Vagina (tissue), 2 donors: ENCODE results near the gene VPS33B. TPM values are rescaled to one million over a fixed set of nuclear protein-coding genes. Genes with fewer than 3 reads are reported as not detected.
A peak's percentile ranks its signal among the peaks of the same experiment; 100 is the strongest.
"Not testable (repeated sequence)": the region's sequence is repeated elsewhere in the genome, so short reads cannot be mapped to it uniquely, and the experiment has no call there.

Experiments
- DNase-seq, 2 donors: peaks; one replicate each; pipeline ENCODE4 v3.0.0-alpha.2; 2017; ENCODE audit errors: extremely low spot score in 2 of 2
- H3K27ac ChIP-seq: fragments of 200-600 bp; sonication (generic); one replicate; pipeline ENCODE4 v1.5.1; 2019
- H3K27me3 ChIP-seq: fragments of 200-600 bp; sonication (generic); one replicate; pipeline ENCODE4 v1.5.1; 2019
- H3K36me3 ChIP-seq, 2 donors: fragments of 200-600 bp; sonication (generic); one replicate each; pipeline ENCODE4 v1.5.1; 2017 to 2019
- H3K4me1 ChIP-seq: fragments of 200-600 bp; sonication (generic); one replicate; pipeline ENCODE4 v1.5.1; 2019
- H3K4me3 ChIP-seq, 2 donors: fragments of 200-600 bp; sonication (generic); 1 replicate in 1 of 2; 2 replicates in 1 of 2; pipeline ENCODE4 v1.5.1; 2016 to 2019
- H3K9me3 ChIP-seq: fragments of 200-600 bp; sonication (generic); one replicate; pipeline ENCODE4 v1.5.1; 2019
- CTCF ChIP-seq, 3 experiments: fragments of 450-650 bp in 2 of 3; fragments of 200-600 bp in 1 of 3; sonication (generic) in 1 of 3; IDR thresholded peaks; one replicate each; pipeline ENCODE4 v1.5.1; 2017 to 2019; ENCODE audit warnings: antibody characterized with exemption in 3 of 3, mild to moderate bottlenecking in 2 of 3, moderate library complexity in 2 of 3
- POLR2A ChIP-seq, 2 donors: fragments of 450-650 bp; IDR thresholded peaks; one replicate each; pipeline ENCODE4 v1.6.1; 2017; ENCODE audit warnings: antibody characterized with exemption in 2 of 2, mild to moderate bottlenecking in 2 of 2, moderate library complexity in 2 of 2
- POLR2AphosphoS5 ChIP-seq, 2 donors: sonication (generic); formaldehyde crosslinking; IDR thresholded peaks; one replicate each; pipeline ENCODE4 v1.9.0; 2017; ENCODE audit warnings: antibody characterized with exemption in 2 of 2, mild to moderate bottlenecking in 2 of 2, low read depth in 1 of 2; ENCODE audit not compliant: insufficient read depth in 1 of 2
- intact Hi-C: fragments of 100-400 bp; cut with DNase I; formaldehyde crosslinking; loops from one replicate; pipeline ENCODE4 v1.15.1; 2023
- total RNA-seq: library from RNA; depleted of rRNA; stranded (reverse); fragments of >200 nt; gene quantifications from one replicate; pipeline ENCODE4 v1.2.3, GENCODE V29; 2016

Gene VPS33B
- total RNA-seq, 1 donor from 2014 or later: 16.5 TPM

GRCh38 chr15:91021516-91022074, 799 bp downstream of the VPS33B start:
- H3K4me3 ChIP-seq: peak overlapping the region; percentile 68 to 84
- peaks cover 27% of the 10 kb centered on the region for H3K4me1 ChIP-seq
- intact Hi-C loops: no loop called here
- peaks cover 0 to 5% of the 10 kb centered on the region in 2 donors for H3K36me3 ChIP-seq
- no peaks in the 10 kb centered on the region for H3K27me3 ChIP-seq
- TF ChIP-seq POLR2AphosphoS5 (IDR thresholded peaks at IDR 0.05; ENCODE audit: insufficient read depth in 1 of 2, low read depth in 1 of 2) (no peak), POLR2A (IDR thresholded peaks at IDR 0.05) (no peak), CTCF (IDR thresholded peaks at IDR 0.05) (no peak)
- H3K27ac ChIP-seq: peak overlapping the region; percentile 60
- H3K9me3 ChIP-seq: no peaks in the 10 kb centered on the region
- no peak for DNase-seq

DNA sequence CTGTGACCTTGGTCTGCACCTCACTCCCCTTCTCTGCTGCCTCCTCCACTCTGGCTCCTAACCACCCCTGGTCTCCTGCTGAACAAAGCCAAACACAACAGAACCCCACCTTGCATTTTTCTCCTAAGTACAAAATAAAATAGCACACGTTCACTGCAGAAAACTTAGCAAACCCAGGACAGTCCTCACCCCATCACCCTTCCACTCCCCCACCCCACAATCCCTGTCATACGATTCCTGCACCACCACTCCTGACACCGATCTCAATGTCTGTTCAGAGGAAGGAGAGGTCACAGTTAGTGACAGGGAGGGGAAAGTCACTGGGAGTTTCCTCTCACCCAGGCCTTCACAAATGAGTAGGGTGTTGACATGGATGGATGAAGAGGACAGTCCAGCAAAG, 4.2 kb downstream of the VPS33B start:
- Histone ChIP-seq H3K4me1 (peaks cover 23% of the 10 kb centered on the region), H3K9me3 (no peaks in the 10 kb centered on the region), H3K36me3 (peaks cover 0 to 29% of the 10 kb centered on the region in 2 donors), H3K27ac (no peak overlapping the region), H3K27me3 (no peaks in the 10 kb centered on the region), H3K4me3 (no peak overlapping the region)
- intact Hi-C loops: no loop called here
- TF ChIP-seq CTCF (IDR thresholded peaks at IDR 0.05) (no peak), POLR2A (IDR thresholded peaks at IDR 0.05) (no peak), POLR2AphosphoS5 (IDR thresholded peaks at IDR 0.05; ENCODE audit: insufficient read depth in 1 of 2, low read depth in 1 of 2) (no peak)
- DNase-seq: no peak

- Histone ChIP-seq H3K4me3 (no peak overlapping the region), H3K4me1 (peaks cover 20% of the 10 kb centered on the region), H3K27ac (no peak overlapping the region), H3K27me3 (no peaks in the 10 kb centered on the region), H3K9me3 (no peaks in the 10 kb centered on the region), H3K36me3 (peaks cover 0 to 34% of the 10 kb centered on the region in 2 donors)
- TF ChIP-seq CTCF (IDR thresholded peaks at IDR 0.05): no peak
- intact Hi-C loops: no loop called here
- DNase-seq: no peak
Measured at GRCh38 chr15:91017716-91018115, 4.7 kb downstream of the VPS33B start.

GRCh38 chr15:91013701-91014100, 8.7 kb downstream of the VPS33B start:
- peaks cover 0 to 67% of the 10 kb centered on the region in 2 donors for H3K36me3 ChIP-seq
- H3K27me3 ChIP-seq: not testable (repeated sequence)

DNA sequence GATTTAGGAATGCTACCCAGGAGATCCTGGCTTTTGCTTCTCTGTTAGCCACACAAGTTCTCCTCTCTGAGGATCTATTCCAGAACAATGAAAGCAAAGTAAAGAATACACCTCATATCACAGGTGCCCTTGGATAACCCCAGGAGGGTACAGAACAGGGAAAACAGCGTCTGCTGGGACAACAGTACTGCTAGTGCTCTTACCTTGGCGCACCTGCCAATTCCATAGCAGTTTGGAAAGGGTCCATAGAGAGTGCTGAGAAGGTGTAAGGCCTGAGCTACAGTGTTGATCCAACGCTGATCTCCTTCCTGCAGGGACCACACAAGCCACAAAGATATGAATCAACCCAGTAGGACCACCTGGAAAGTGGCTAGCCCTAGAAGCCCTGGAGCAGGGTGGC, 15.1 kb downstream of the VPS33B start:
- TF ChIP-seq POLR2AphosphoS5 (IDR thresholded peaks at IDR 0.05; ENCODE audit: insufficient read depth in 1 of 2, low read depth in 1 of 2): no peak
- no peak for TF ChIP-seq CTCF (IDR thresholded peaks at IDR 0.05)
- no peak for TF ChIP-seq POLR2A (IDR thresholded peaks at IDR 0.05)
- intact Hi-C loops: no loop called here
- no peak overlapping the region for H3K27ac ChIP-seq
- no peak overlapping the region for H3K4me3 ChIP-seq
- H3K27me3 ChIP-seq: no peaks in the 10 kb centered on the region
- no peaks in the 10 kb centered on the region for H3K9me3 ChIP-seq
- peaks cover 0 to 92% of the 10 kb centered on the region in 2 donors for H3K36me3 ChIP-seq
- DNase-seq: no peak
- no peaks in the 10 kb centered on the region for H3K4me1 ChIP-seq

More at GRCh38 chr15:91013701-91014100, 8.7 kb downstream of the VPS33B start:
- H3K27ac ChIP-seq, H3K4me3 ChIP-seq, H3K4me1 ChIP-seq, intact Hi-C loops, DNase-seq, H3K9me3 ChIP-seq: not testable (repeated sequence)
